IPS-18a (cell line): ENCODE data around the gene NKAIN4.

Source experiments
- H3K27ac ChIP-seq: one replicate; pipeline ENCODE4 v1.5.1; 2013; ENCODE audit warnings: low read length
- H3K27me3 ChIP-seq: one replicate; pipeline ENCODE4 v1.6.1; 2013; ENCODE audit warnings: mild to moderate bottlenecking, low read length; ENCODE audit not compliant: control insufficient read depth, insufficient read depth
- H3K36me3 ChIP-seq: one replicate; pipeline ENCODE4 v1.6.1; 2013; ENCODE audit warnings: low read depth, low read length; ENCODE audit not compliant: control insufficient read depth
- H3K4me1 ChIP-seq: one replicate; pipeline ENCODE4 v1.6.1; 2013; ENCODE audit warnings: low read depth, low read length; ENCODE audit not compliant: control insufficient read depth
- H3K4me3 ChIP-seq: one replicate; pipeline ENCODE4 v1.5.1; 2013; ENCODE audit warnings: low read length
- H3K9ac ChIP-seq: one replicate; pipeline ENCODE4 v1.6.1; 2013; ENCODE audit warnings: mild to moderate bottlenecking, low read length, moderate library complexity
- H3K9me3 ChIP-seq: one replicate; pipeline ENCODE4 v1.6.1; 2013; ENCODE audit warnings: low read depth, low read length; ENCODE audit not compliant: control insufficient read depth

The NKAIN4 gene

DNA sequence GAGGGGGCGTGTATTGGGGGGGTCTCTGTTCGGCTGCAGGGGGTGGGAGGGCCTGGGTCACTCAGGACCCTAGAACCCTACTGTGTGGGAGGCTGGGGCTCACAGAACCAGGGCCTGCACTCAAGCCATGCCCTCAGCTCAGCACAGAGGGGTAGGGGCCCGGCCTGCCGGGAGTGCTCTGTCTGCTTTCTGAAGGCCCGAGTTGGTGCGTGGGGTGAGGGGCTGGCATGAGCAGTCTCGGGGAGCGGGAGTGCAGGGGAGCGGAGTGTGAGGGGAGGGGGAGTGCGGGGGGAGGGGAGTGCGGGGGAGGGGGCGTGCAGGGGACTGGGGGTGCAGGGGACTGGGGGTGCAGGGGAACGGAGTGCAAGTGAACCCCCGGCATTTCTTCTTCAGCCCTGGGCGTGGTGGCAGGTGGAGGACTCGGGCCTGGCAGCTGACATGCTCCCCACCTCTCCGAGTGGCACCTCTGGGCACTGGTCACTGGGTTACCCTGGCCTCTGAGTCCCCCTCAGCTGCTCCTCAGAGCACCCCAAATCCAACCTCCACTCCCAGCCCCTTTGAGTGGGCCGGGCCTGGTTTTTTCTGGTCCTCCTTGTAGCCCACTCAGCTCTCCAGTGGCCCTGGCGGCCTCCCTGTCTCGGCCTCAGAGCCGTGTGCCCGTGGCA lies 39.7 kb upstream of the NKAIN4 start:
- H3K4me3 ChIP-seq = no peak overlapping the region
- H3K27ac ChIP-seq = no peak overlapping the region
- no peak overlapping the region for H3K9ac ChIP-seq
- peaks cover 3% of the 10 kb centered on the region for H3K36me3 ChIP-seq
- no peaks in the 10 kb centered on the region for H3K4me1 ChIP-seq
- no peaks in the 10 kb centered on the region for H3K9me3 ChIP-seq
- peaks cover 19% of the 10 kb centered on the region for H3K27me3 ChIP-seq

DNA sequence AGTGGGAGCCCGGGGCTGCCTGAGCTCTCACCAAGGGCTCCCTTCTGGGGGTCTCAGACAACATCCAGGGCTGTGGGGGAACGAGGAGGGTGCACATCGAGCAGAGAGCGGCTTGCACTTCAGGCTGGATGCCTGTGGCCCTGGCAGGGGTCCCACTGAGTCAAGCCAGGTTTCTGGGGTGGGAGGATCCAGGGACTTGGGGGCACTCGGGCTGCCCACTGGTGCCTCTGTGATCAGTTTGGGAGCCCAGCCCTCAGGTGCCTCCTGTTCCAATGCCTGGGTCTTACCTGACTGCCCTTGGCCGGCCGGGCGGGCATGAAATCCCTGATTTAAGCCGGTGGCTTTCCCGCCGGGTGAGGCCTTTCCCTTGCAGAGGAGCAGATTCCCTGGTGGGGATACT lies 39.2 kb upstream of the NKAIN4 start:
- no peaks in the 10 kb centered on the region for H3K4me1 ChIP-seq
- H3K27me3 ChIP-seq = peaks cover 19% of the 10 kb centered on the region
- peaks cover 7% of the 10 kb centered on the region for H3K36me3 ChIP-seq
- no peak overlapping the region for H3K4me3 ChIP-seq
- no peak overlapping the region for H3K9ac ChIP-seq
- no peaks in the 10 kb centered on the region for H3K9me3 ChIP-seq
- H3K27ac ChIP-seq = no peak overlapping the region

DNA sequence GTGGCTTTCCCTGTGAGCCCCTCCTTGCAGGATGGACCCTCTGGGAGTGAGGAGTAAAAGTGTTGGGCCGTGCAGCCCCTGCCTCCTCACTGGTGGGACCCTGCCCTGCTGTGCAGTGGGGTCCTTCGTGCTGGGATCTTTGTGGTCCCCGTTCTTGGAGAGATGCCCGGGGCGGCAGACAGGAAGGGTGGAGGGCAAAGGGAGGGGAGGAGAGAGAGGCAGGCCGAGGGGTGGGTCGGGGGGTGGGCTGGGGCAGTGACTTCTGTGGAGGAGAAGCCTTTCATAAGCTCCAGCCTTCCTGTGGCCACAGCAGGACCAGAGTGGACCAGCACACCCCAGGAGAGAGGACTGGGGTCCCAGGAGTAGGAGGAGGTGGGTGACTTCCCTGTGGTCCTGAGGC lies 38.6 kb upstream of the NKAIN4 start, which contains the start of gene COL20A1:
TSS of gene COL20A1 (plus strand) at position 283 of the 400 bp plus-strand sequence. CDS start 1,922 bp downstream, outside the sequence.
- no peak within 1 kb of the TSS for H3K27ac ChIP-seq

DNA sequence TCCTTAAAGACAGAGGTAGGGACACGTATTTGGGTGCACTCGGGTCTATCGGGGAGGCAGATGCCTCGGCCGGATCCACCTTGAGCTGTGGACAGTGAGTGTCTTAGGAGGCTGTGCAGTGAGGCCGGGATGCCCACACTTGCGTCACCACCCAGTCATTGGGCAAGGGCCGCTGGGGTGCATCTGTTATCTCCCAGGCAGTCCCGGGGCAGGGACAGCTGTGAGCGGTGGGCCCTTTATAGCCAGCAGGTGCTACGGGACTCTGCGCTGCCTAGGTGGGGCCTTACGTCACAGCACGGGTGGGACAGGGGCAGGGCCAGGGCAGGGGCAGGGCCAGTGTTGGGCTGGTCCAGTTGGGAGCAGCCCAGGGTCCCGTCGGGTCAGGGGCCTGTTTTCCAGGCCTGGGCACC lies 38.0 kb upstream of the NKAIN4 start:
- no peak overlapping the region for H3K9ac ChIP-seq
- no peaks in the 10 kb centered on the region for H3K9me3 ChIP-seq
- H3K4me1 ChIP-seq = no peaks in the 10 kb centered on the region
- peaks cover 19% of the 10 kb centered on the region for H3K27me3 ChIP-seq
- no peak overlapping the region for H3K27ac ChIP-seq
- H3K4me3 ChIP-seq = no peak overlapping the region
- peaks cover 10% of the 10 kb centered on the region for H3K36me3 ChIP-seq

More for the DNA sequence above, 38.6 kb upstream of the NKAIN4 start, which contains the start of gene COL20A1:
- no peaks in the 10 kb centered on the region for H3K4me1 ChIP-seq
- H3K9ac ChIP-seq = no peak within 1 kb of the TSS
- no peak within 1 kb of the TSS for H3K4me3 ChIP-seq
- H3K9me3 ChIP-seq = no peaks in the 10 kb centered on the region
- peaks cover 10% of the 10 kb centered on the region for H3K36me3 ChIP-seq
- H3K27me3 ChIP-seq = peaks cover 19% of the 10 kb centered on the region

DNA sequence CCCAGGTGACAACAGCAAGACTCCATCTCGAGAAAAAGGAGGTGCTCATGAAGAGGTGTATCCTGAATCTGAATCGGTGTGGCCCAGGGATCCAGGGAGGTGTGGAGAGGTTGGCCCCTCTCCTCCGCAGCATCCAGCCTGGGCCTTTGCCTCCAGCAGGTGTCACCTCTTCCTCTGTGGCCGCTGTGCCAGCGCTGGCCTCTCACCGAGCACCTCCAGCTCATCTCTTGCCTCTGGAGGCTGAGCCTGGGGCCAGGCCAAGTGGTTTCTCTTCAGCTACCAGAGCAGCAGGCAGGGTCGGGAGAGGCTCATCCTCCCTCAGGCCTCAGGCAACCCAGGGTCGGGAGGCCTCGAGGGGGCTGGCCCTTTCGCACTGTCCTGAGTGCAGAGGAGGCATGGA lies 37.5 kb upstream of the NKAIN4 start:
- peaks cover 19% of the 10 kb centered on the region for H3K27me3 ChIP-seq
- H3K36me3 ChIP-seq = peaks cover 10% of the 10 kb centered on the region
- no peak overlapping the region for H3K27ac ChIP-seq
- H3K4me3 ChIP-seq = no peak overlapping the region
- no peaks in the 10 kb centered on the region for H3K4me1 ChIP-seq
- no peaks in the 10 kb centered on the region for H3K9me3 ChIP-seq
- H3K9ac ChIP-seq = no peak overlapping the region

DNA sequence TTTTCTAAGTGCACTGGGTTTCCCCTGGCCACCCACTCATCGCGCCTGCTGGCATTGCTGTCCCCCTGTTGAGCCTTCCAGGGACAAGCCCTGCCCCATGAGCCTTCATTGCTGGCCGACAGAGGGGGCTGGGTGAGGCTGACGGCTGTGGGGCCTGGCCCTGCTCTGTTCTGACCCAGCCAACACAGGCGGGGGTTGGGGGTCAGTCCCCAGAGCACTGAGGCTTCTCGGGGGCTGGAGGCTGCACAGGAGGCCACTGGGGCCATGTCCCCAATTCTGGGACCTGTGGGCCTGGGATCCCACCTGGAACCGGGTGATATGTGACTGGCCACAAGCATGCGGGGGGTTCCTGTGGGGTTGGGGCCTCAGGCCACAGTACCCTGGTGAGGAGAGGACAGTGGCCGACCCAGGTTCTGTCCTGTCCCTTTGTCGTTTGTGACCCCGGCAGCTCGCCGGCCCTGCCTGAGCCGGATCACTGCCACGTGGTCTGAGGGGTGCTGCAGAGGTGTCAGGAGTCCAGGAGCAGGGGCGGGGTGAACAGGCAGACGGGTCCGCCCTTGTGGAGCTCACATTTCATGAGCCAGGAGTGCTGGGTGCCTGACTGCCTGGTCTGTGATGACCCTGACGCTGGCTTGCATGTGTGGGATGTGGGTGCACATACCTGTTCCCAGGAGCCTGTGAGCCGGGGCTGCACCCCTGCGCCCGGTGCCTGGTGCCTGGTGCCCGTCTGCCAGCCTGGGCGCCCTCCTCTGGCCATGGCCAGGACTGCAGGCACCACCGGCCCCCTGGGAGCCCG lies 36.6 kb upstream of the NKAIN4 start:
- Histone ChIP-seq H3K9me3 (no peaks in the 10 kb centered on the region), H3K4me3 (no peak overlapping the region), H3K27me3 (peaks cover 13% of the 10 kb centered on the region), H3K9ac (no peak overlapping the region), H3K4me1 (no peaks in the 10 kb centered on the region), H3K36me3 (peaks cover 10% of the 10 kb centered on the region), H3K27ac (no peak overlapping the region)

DNA sequence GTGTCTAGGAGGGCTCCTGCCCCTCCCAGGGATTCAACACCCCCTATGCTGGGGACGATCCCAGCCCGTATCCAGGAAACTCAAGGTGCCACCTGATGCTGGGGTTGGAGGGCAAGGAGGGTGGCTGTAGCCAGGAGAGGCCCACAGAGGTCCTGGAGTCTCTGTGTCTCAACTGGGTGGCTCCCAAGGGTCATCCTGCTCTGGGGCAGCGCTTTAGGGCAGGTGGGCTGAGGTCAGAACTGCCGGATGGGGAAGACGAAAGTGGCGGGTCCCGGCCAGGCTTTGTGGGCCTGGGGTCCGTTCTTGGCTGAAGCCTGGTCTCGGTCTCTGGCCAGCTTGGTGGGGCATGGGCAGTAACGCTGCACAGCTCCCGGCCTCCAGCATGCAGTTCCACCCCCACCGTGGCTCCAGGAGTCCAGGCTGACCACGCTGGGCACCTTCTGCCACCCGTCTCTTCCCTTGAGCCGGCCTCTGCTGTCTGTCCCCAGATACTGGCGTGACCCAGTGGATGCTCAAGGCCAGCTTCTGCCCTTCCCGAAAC lies 35.9 kb upstream of the NKAIN4 start:
- Histone ChIP-seq H3K27ac (no peak overlapping the region), H3K27me3 (peaks cover 7% of the 10 kb centered on the region), H3K4me3 (no peak overlapping the region), H3K9ac (no peak overlapping the region), H3K36me3 (peaks cover 10% of the 10 kb centered on the region), H3K9me3 (no peaks in the 10 kb centered on the region), H3K4me1 (no peaks in the 10 kb centered on the region)

DNA sequence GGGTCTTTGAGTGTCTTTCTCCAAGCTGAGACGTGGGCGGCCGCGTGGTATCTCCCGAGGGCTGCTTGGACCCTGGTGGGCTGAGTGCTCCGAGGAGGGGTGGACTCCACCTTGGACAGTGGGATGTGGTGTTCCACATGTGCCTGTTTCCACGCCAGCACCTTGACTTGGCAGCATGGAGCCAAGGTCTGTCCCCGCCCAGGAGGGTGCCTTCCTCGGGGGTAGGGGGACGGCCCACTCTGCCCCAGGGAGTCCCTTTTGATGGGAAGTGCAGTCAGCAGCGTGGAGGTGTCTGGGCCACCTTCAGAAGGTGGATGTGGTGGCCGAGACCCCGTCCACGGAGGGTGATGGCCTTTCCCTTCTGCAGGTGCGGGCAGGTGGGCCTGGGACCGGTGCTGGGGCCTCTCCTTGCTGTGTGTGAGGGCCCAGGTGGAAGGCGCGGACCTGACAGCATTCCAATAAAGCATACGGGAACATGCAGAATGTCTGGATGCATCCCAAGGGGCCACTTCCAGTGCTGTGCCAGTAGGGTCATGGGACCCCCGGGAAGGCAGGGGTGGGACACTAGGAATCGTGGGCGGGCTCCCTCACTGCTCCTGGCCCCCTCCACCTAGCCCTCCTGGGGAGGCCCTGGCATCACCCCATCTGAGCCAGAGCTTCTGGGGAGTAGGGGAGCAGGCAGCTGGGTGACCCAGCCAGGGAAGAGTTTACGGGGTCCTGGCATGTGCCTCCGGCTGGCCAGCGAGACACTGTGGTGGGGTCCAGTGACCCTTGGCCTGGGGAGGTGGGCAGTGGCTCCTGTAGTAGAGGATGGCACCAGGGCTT lies 35.3 kb upstream of the NKAIN4 start:
- Histone ChIP-seq H3K4me3 (no peak overlapping the region), H3K4me1 (no peaks in the 10 kb centered on the region), H3K9ac (no peak overlapping the region)

DNA sequence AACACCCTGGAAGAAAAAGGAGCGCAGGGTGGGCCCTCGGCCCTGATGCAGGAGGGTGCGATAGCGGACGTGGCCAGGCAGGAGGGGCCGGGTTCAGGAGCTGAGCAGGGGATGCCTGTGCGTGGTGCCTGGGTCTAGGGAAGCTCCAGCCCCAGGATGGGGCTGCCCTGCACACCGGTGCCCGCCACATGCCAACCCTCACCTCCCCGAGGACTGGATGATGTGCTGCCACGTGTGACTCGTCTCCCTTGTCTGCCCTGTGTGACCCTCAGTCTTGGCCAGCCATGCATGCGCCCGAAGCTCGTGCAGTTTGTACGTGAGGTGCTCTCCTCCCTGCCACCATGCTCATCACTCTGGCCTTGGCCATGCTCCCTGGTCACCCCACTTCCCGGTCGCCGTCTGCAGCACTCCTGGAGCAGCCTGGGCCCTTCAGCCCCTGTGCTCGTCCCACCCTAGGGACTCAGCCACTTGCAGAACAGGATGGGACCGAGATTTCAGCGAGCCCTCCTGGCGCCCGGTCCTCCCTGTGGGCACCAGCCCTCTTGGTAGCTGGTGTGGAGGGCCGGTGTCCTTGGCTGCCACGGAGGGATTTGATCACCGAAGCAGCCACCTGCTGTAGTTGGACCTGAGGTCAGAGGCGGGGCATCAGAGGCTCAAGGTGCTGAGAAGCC lies 34.5 kb upstream of the NKAIN4 start:
- Histone ChIP-seq H3K9ac (no peak overlapping the region), H3K4me3 (no peak overlapping the region), H3K27ac (no peak overlapping the region), H3K27me3 (no peaks in the 10 kb centered on the region), H3K36me3 (peaks cover 10% of the 10 kb centered on the region), H3K4me1 (no peaks in the 10 kb centered on the region), H3K9me3 (no peaks in the 10 kb centered on the region)

More for the DNA sequence above, 35.3 kb upstream of the NKAIN4 start:
- no peak overlapping the region for H3K27ac ChIP-seq
- H3K36me3 ChIP-seq = peaks cover 10% of the 10 kb centered on the region
- no peaks in the 10 kb centered on the region for H3K9me3 ChIP-seq
- no peaks in the 10 kb centered on the region for H3K27me3 ChIP-seq

DNA sequence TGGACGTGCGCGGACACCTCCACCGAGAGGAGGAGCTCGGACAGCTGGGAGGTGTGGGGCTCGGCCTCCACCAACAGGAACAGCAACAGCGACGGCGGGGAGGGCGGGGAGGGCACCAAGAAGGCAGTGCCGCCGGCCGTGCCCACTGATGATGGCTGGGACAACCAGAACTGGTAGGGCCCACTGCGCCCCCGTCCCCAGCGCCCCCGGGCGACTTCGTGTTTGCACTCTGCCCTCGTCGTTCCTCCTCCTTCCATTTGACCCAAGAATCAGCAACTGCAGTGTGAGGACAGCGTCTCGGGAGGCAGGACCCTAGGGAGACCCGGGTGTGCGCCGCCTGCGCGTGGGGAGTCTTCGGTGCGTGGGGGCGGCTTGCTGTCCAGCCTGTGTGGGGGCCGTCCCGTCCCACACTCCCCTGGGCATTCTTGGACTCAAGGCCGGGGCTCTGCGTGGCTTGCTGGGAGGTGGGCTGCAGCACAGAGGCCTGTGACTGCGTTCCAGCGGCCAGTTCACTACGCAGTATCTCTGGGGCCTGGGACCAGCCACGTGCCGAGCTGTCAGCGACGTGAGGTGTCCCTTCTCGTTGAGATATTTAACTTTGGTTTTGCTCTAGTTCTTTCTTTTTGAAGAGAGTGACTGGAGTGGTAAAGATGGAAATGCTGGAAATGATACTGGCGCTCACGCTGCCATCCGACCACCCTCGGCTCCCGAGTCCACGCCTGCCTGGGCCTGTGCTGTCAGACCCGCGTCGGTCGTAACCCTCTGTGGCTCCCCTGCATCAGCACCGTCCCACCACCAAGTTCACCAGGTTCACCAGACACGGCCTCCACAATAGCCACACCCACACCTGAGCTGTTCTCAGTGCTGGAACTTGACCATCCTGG lies 33.7 kb upstream of the NKAIN4 start:
- Histone ChIP-seq H3K27me3 (no peaks in the 10 kb centered on the region), H3K4me1 (no peaks in the 10 kb centered on the region), H3K27ac (no peak overlapping the region), H3K36me3 (peaks cover 18% of the 10 kb centered on the region), H3K9ac (no peak overlapping the region), H3K9me3 (no peaks in the 10 kb centered on the region), H3K4me3 (no peak overlapping the region)
